NB4 (cell line): ENCODE results near the gene GIT2.
A peak's percentile ranks its signal among the peaks of the same experiment; 100 is the strongest.

Source experiments
- DNase-seq: peaks from one replicate; pipeline ENCODE4 v3.0.0; 2010; ENCODE audit warnings: low read depth
- H3K4me3 ChIP-seq: one replicate; pipeline ENCODE4 v1.5.1; 2011; ENCODE audit warnings: mild to moderate bottlenecking, low read depth, low read length, moderate library complexity
- CTCF ChIP-seq: IDR thresholded peaks from one replicate; pipeline ENCODE4 v1.5.1; 2012; ENCODE audit warnings: low read depth, low read length
- MAX ChIP-seq: IDR thresholded peaks from 2 replicates; pipeline ENCODE4 v1.6.1; 2011; ENCODE audit warnings: low read depth, low read length
- MYC ChIP-seq: IDR thresholded peaks from 2 replicates; pipeline ENCODE4 v1.6.1; 2011; ENCODE audit warnings: low read depth, low read length
- POLR2A ChIP-seq: IDR thresholded peaks from 2 replicates; pipeline ENCODE4 v1.6.1; 2011; ENCODE audit warnings: mild to moderate bottlenecking; ENCODE audit not compliant: insufficient read length; ENCODE audit errors: extremely low read depth

GIT2 gene

GRCh38 chr12:109968801-109969200 lies 27.4 kb downstream of the GIT2 start:
- no peak for TF ChIP-seq MAX
- no peak for TF ChIP-seq MYC
- TF ChIP-seq CTCF = no peak
- H3K4me3 ChIP-seq = no peak overlapping the region
- no peak for DNase-seq

GRCh38 chr12:109968032-109968420 lies 28.1 kb downstream of the GIT2 start:
- H3K4me3 ChIP-seq = no peak overlapping the region
- TF ChIP-seq MYC = no peak
- no peak for TF ChIP-seq POLR2A
- no peak for TF ChIP-seq MAX
- no peak for TF ChIP-seq CTCF
- no peak for DNase-seq

GRCh38 chr12:109967383-109968031 lies 28.7 kb downstream of the GIT2 start:
- TF ChIP-seq MAX (no peak), CTCF (no peak), MYC (no peak), POLR2A (no peak)
- peak; percentile 38 for DNase-seq
- no peak overlapping the region for H3K4me3 ChIP-seq

- DNase-seq = no peak
- TF ChIP-seq MYC (no peak), POLR2A (no peak), CTCF (no peak), MAX (no peak)
- no peak overlapping the region for H3K4me3 ChIP-seq
Observed at GRCh38 chr12:109966546-109966945, 29.6 kb downstream of the GIT2 start.

- H3K4me3 ChIP-seq = no peak overlapping the region
- no peak for TF ChIP-seq MAX
- no peak for DNase-seq
Observed at GRCh38 chr12:109963743-109964429, 32.3 kb downstream of the GIT2 start.

GRCh38 chr12:109963330-109963729 lies 32.8 kb downstream of the GIT2 start:
- no peak overlapping the region for H3K4me3 ChIP-seq
- no peak for DNase-seq
- TF ChIP-seq CTCF (no peak), MYC (no peak), POLR2A (no peak), MAX (no peak)
